ENCODE measurements around the gene GALNTL6. TPM values are rescaled to one million over a fixed set of nuclear protein-coding genes. Genes with fewer than 3 reads are reported as not detected.

Gene GALNTL6
- total RNA-seq, 1 donor from 2014 or later, result 0.34 TPM

DNA sequence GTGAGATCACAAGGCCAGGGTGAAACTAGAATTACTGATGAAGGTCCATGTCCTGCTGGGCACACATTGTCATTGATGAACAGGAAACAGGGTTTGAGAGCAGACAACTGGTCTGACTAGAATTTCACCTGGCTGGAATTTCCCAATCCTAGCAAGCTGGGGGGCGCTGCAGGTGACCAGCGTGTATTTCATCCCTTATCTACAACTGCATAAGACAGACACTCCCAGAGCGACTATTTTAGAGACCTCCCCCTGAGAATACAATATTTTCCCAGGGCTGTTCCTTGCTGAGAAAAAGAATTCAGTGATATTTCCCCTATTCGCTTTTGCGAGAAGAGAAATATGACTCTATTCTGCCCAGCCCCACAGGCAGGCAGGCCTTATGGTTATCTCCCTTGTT, 922.8 kb downstream of the GALNTL6 start:
- H3K27ac Mint-ChIP-seq (ENCODE audit: unreplicated experiment), result no peak overlapping the region
- H3K4me1 Mint-ChIP-seq (ENCODE audit: low read depth, unreplicated experiment), result no peaks in the 10 kb centered on the region
- TF ChIP-seq, protein P1, sequence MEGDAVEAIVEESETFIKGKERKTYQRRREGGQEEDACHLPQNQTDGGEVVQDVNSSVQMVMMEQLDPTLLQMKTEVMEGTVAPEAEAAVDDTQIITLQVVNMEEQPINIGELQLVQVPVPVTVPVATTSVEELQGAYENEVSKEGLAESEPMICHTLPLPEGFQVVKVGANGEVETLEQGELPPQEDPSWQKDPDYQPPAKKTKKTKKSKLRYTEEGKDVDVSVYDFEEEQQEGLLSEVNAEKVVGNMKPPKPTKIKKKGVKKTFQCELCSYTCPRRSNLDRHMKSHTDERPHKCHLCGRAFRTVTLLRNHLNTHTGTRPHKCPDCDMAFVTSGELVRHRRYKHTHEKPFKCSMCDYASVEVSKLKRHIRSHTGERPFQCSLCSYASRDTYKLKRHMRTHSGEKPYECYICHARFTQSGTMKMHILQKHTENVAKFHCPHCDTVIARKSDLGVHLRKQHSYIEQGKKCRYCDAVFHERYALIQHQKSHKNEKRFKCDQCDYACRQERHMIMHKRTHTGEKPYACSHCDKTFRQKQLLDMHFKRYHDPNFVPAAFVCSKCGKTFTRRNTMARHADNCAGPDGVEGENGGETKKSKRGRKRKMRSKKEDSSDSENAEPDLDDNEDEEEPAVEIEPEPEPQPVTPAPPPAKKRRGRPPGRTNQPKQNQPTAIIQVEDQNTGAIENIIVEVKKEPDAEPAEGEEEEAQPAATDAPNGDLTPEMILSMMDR (IDR thresholded peaks at IDR 0.05; ENCODE audit: partially characterized antibody, unreplicated experiment), result no peak
- peaks cover 30% of the 10 kb centered on the region for H3K9me3 Mint-ChIP-seq (ENCODE audit: unreplicated experiment)
- no peak overlapping the region for H3K4me3 Mint-ChIP-seq (ENCODE audit: unreplicated experiment)
- no peak for DNase-seq
- peaks cover 36% of the 10 kb centered on the region for H3K36me3 Mint-ChIP-seq (ENCODE audit: unreplicated experiment)
- no peaks in the 10 kb centered on the region for H3K27me3 Mint-ChIP-seq (ENCODE audit: unreplicated experiment)

DNA sequence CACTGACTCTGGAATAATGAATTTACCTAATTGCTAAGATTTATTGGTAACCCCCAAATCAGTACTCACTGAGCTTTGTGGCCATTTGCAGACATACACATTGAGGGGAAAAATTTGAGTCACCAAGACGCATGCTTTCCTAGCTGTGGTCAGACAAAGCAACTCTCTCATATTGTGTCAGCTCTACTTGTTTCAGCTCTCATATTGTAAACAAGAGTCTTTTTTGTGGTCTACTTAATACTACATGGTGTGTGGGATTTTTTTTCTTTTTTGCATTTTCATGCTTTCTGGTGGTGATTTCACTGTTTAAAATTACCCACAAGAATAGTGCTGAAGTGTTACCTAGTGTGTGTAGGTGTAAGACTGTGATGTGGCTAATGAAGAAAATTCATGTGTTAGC, 927.2 kb downstream of the GALNTL6 start:
- TF ChIP-seq, protein P1 (IDR thresholded peaks at IDR 0.05; ENCODE audit: partially characterized antibody, unreplicated experiment), result no peak
- Mint-ChIP-seq H3K4me1 (ENCODE audit: low read depth, unreplicated experiment) (no peaks in the 10 kb centered on the region), H3K36me3 (ENCODE audit: unreplicated experiment) (peaks cover 21% of the 10 kb centered on the region), H3K27me3 (ENCODE audit: unreplicated experiment) (no peaks in the 10 kb centered on the region), H3K9me3 (ENCODE audit: unreplicated experiment) (peaks cover 15% of the 10 kb centered on the region), H3K4me3 (ENCODE audit: unreplicated experiment) (no peak overlapping the region), H3K27ac (ENCODE audit: unreplicated experiment) (no peak overlapping the region)
- no peak for DNase-seq

DNA sequence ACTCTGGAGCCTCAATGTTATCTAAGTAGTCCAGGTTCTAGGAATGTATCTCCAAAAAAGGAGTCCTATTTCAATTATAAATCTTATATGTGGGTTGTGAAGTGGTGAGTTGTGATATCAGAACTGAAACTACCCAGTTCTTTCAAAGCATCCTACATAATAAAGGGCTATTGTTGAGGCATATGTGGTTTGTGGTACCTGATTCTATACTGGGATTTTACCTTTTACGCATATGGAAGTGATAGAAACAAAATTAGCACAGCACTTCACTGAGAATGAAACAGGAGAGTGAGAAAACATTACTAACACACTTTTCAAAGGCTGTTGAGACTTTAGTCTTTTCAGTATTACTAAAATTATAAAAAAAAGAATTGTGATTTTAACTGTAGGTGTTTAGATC, 937.7 kb downstream of the GALNTL6 start:
- Mint-ChIP-seq H3K27ac (ENCODE audit: unreplicated experiment) (no peak overlapping the region), H3K4me3 (ENCODE audit: unreplicated experiment) (no peak overlapping the region), H3K36me3 (ENCODE audit: unreplicated experiment) (peaks cover 6% of the 10 kb centered on the region), H3K27me3 (ENCODE audit: unreplicated experiment) (peaks cover 4% of the 10 kb centered on the region), H3K4me1 (ENCODE audit: low read depth, unreplicated experiment) (no peaks in the 10 kb centered on the region), H3K9me3 (ENCODE audit: unreplicated experiment) (peaks cover 4% of the 10 kb centered on the region)
- TF ChIP-seq, protein P1 (IDR thresholded peaks at IDR 0.05; ENCODE audit: partially characterized antibody, unreplicated experiment), result no peak
- no peak for DNase-seq

DNA sequence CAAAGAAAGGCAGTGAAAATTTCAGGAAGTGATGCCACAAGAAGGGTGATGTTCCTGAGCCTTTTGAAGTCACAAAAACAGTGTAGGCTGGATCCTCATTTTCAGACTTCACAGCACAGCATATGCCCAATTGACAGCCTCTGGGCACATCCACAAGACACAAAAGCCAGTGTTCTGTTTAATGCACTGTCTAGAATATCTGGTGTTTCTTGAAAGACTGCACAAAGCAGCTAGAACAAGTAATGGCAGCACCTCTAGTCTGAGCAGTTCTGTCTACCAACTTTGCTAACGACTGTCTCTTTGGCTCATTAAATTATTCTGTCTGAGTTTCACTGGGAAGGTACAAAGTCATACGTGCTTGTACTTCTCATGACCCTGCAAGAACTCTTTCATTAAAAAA, 938.3 kb downstream of the GALNTL6 start:
- H3K4me3 Mint-ChIP-seq (ENCODE audit: unreplicated experiment), result no peak overlapping the region
- H3K4me1 Mint-ChIP-seq (ENCODE audit: low read depth, unreplicated experiment), result no peaks in the 10 kb centered on the region
- H3K36me3 Mint-ChIP-seq (ENCODE audit: unreplicated experiment), result peaks cover 6% of the 10 kb centered on the region
- no peak overlapping the region for H3K27ac Mint-ChIP-seq (ENCODE audit: unreplicated experiment)
- TF ChIP-seq, protein P1 (IDR thresholded peaks at IDR 0.05; ENCODE audit: partially characterized antibody, unreplicated experiment), result no peak
- peaks cover 4% of the 10 kb centered on the region for H3K9me3 Mint-ChIP-seq (ENCODE audit: unreplicated experiment)
- no peak for DNase-seq
- H3K27me3 Mint-ChIP-seq (ENCODE audit: unreplicated experiment), result peaks cover 4% of the 10 kb centered on the region

DNA sequence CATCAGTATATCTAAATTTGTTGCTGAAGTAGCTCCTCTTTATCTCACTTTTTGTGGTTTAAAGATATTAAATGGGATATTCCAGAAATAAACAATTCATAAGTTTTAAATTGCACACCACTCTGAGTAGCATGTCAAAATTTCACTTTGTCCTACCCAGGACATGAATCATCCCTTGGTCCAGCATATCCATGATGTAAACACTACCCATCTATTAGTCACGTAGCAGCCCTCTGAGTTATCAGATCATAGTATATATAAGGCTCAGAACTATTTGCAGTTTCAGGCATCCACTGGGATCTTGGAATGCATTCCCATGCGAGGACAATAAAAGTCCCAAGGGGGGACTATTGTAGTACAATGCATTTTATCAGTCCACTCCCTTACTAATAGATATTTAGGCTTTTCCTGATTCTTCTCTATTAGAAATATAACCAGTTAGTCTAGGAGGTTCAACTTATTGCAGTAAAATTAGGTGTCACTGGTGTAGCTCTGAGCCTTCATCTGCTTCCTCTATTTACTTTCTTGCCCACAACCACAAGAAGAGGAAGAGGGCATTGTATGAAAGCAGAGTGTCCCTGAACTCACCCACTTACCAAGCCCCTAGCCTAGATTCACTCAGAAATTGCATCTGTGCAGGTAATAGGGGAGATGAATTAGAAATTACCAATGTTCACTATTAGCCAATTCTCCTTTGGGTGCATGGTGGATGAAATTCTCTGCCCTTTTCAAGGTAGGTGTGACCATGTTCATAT, 945.6 kb downstream of the GALNTL6 start:
- Mint-ChIP-seq H3K9me3 (ENCODE audit: unreplicated experiment) (peaks cover 6% of the 10 kb centered on the region), H3K4me1 (ENCODE audit: low read depth, unreplicated experiment) (no peaks in the 10 kb centered on the region), H3K27me3 (ENCODE audit: unreplicated experiment) (no peaks in the 10 kb centered on the region), H3K4me3 (ENCODE audit: unreplicated experiment) (no peak overlapping the region), H3K27ac (ENCODE audit: unreplicated experiment) (no peak overlapping the region), H3K36me3 (ENCODE audit: unreplicated experiment) (peaks cover 12% of the 10 kb centered on the region)
- TF ChIP-seq, protein P1 (IDR thresholded peaks at IDR 0.05; ENCODE audit: partially characterized antibody, unreplicated experiment), result no peak
- no peak for DNase-seq

Data from glutamatergic neuron (in vitro differentiated cells).